ENCODE results near the gene RUNX1. TPM values are rescaled to one million over a fixed set of nuclear protein-coding genes. Genes with fewer than 3 reads are reported as not detected.

Gene RUNX1
- total and polyA plus RNA-seq, 10 of the 15 experiments (the other 5 are each of a cell fraction or from before 2014, with no cell fraction given), result 0.90 to 15.2 (median 4.1) TPM

- no peak overlapping the region for H2AFZ ChIP-seq (ENCODE audit: control insufficient read depth, low read depth, low read length)
- 8% methylated on average over 16 of the region's 16 CpGs for WGBS (ENCODE audit: insufficient coverage, insufficient replicate concordance, low lambda C conversion rate, missing lambda C conversion rate)
- DNase-seq (ENCODE audit: low read depth, low spot score) (peak; percentile 72), FAIRE-seq (peak; percentile 83), ATAC-seq (peak; percentile 95)
- peaks cover 27% of the 10 kb centered on the region for H3K4me1 ChIP-seq (ENCODE audit: control insufficient read depth, insufficient read depth, low read length)
- H3K9me3 ChIP-seq (replicated peaks; ENCODE audit: control insufficient read depth, insufficient read depth, low read length), result no peaks in the 10 kb centered on the region
- SMC1A ChIA-PET (ENCODE audit: uncharacterized antibody, unreplicated experiment), result no interaction called here
- H3K9ac ChIP-seq (ENCODE audit: control insufficient read depth, insufficient read depth, low read length), result no peak overlapping the region
- in situ Hi-C loops (cut with MboI) (no loop called here), intact Hi-C loops (cut with micrococcal nuclease; ENCODE audit: unreplicated experiment) (loop anchor here (2.0 kb wide), 1 partner anchor 58 kb away; no protein-coding TSS in a partner anchor)
- peak overlapping the region; percentile 90 for H3K4me2 ChIP-seq (ENCODE audit: control insufficient read depth, insufficient read depth)
- H3K36me3 ChIP-seq (ENCODE audit: control insufficient read depth in 2 of 2, insufficient read depth in 2 of 2, low read length in 1 of 2), result no peaks in the 10 kb centered on the region
- H3K79me2 ChIP-seq (ENCODE audit: control insufficient read depth, insufficient read depth, low read length), result no peaks in the 10 kb centered on the region
- no TSS peak for BruUV-seq (replicated peaks)
- H3K27ac ChIP-seq (ENCODE audit: control insufficient read depth, insufficient read depth), result no peak overlapping the region; the same call in 1 of the 2 replicates
- peaks cover 0 to 7% of the 10 kb centered on the region in 2 experiments; a peak in 3 of 4 replicates for H3K27me3 ChIP-seq (replicated peaks in 1 of 2; ENCODE audit: control insufficient read depth in 2 of 2, insufficient read depth in 2 of 2, low read length in 1 of 2)
- POLR2A ChIA-PET, result no interaction called here
- no peaks in the 10 kb centered on the region for H4K20me1 ChIP-seq (ENCODE audit: control insufficient read depth, insufficient read depth)
- CTCF ChIA-PET, result no interaction called here
- RAD21 ChIA-PET (ENCODE audit: unreplicated experiment), result interaction anchor here (1.2 kb wide), 1 partner anchor 12 kb away, joined by 3 read pairs; no protein-coding TSS in a partner anchor
- peak overlapping the region; percentile 5; the same call in 1 of the 2 replicates for H3K4me3 ChIP-seq
- TF ChIP-seq, protein P1, sequence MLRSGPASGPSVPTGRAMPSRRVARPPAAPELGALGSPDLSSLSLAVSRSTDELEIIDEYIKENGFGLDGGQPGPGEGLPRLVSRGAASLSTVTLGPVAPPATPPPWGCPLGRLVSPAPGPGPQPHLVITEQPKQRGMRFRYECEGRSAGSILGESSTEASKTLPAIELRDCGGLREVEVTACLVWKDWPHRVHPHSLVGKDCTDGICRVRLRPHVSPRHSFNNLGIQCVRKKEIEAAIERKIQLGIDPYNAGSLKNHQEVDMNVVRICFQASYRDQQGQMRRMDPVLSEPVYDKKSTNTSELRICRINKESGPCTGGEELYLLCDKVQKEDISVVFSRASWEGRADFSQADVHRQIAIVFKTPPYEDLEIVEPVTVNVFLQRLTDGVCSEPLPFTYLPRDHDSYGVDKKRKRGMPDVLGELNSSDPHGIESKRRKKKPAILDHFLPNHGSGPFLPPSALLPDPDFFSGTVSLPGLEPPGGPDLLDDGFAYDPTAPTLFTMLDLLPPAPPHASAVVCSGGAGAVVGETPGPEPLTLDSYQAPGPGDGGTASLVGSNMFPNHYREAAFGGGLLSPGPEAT (IDR thresholded peaks at IDR 0.05; ENCODE audit: low read depth), result peak; percentile 60; the same call in 1 of the 2 replicates
- TF ChIP-seq IRF4 (IDR thresholded peaks at IDR 0.05; ENCODE audit: low read depth, low read length) (peak; percentile 69), CBX5 (IDR thresholded peaks at IDR 0.05; ENCODE audit: low read depth) (no peak; the same call in 1 of the 2 replicates), IKZF1 (conservative IDR thresholded peaks at IDR 0.05) (peak; percentile 40; the same call in 1 of the 2 replicates), RELA (IDR thresholded peaks at IDR 0.05; ENCODE audit: borderline replicate concordance, partially characterized antibody) (no peak), JUNB (IDR thresholded peaks at IDR 0.05) (peak; percentile 78), ZNF24 (IDR thresholded peaks at IDR 0.05) (0 out of 2 replicates have a peak, but pooled peaks have one; percentile 18), E4F1 (IDR thresholded peaks at IDR 0.05; ENCODE audit: borderline replicate concordance, partially characterized antibody) (peak; percentile 80), ATF2 (IDR thresholded peaks at IDR 0.05; ENCODE audit: low read length) (peak; percentile 91), SKIL (IDR thresholded peaks at IDR 0.05; ENCODE audit: low read depth, poor library complexity, severe bottlenecking) (peak; percentile 94), WRNIP1 (IDR thresholded peaks at IDR 0.05; ENCODE audit: borderline replicate concordance, low read depth, low read length) (0 out of 2 replicates have a peak, but pooled peaks have one; percentile 49)
- TF ChIP-seq, protein P2, sequence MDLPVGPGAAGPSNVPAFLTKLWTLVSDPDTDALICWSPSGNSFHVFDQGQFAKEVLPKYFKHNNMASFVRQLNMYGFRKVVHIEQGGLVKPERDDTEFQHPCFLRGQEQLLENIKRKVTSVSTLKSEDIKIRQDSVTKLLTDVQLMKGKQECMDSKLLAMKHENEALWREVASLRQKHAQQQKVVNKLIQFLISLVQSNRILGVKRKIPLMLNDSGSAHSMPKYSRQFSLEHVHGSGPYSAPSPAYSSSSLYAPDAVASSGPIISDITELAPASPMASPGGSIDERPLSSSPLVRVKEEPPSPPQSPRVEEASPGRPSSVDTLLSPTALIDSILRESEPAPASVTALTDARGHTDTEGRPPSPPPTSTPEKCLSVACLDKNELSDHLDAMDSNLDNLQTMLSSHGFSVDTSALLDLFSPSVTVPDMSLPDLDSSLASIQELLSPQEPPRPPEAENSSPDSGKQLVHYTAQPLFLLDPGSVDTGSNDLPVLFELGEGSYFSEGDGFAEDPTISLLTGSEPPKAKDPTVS (IDR thresholded peaks at IDR 0.05; ENCODE audit: low read depth, low read length), result no peak
Observed at GRCh38 chr21:34986561-34987500, 62.3 kb downstream of the RUNX1 start.

All from GM12878 (cell line).